T47D (cell line): ENCODE data around the gene CCDC17.
"Not testable (repeated sequence)": the region's sequence is repeated elsewhere in the genome, so short reads cannot be mapped to it uniquely, and the experiment has no call there.

ENCODE experiments used
- DNase-seq, 2 experiments: peaks; one replicate each; pipeline versions ENCODE4 v3.0.0 to v3.0.0-alpha.2; 2011 to 2012; ENCODE audit warnings: low read depth in 1 of 2, low spot score in 1 of 2
- JUND ChIP-seq: IDR thresholded peaks from 2 replicates; pipeline ENCODE4 v1.6.1; 2012; ENCODE audit warnings: low read depth
- in situ Hi-C: cut with HindIII; loops from 2 replicates; pipeline ENCODE4 v1.10.0; 2016; ENCODE audit warnings: low sequenced_read_pairs, low pct_unique_long_range_greater_than_20kb

The CCDC17 gene

GRCh38 chr1:45619149-45619921 lies 4.5 kb downstream of the CCDC17 start:
- TF ChIP-seq JUND, result no peak
- in situ Hi-C loops, result no loop called here
- DNase-seq, result no peak

DNA sequence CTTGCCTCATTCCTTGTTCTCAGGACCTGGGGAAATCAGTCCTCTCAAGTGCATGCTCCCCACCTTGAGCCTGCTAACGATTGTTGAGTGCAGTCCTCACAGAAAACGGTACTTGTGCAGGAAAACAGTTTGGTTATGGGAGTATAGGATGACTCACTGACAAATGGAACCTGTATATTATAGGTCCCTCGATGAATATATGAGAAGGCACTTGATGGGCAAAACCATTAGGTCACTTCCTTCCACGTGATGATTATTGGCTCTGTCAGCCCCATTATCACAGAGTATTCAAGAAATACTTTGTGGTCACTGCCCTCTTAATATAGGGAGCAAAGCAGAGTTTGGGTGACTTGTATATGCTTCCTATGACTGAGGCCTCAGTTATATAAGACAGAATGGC lies 6.2 kb downstream of the CCDC17 start:
- no peak for DNase-seq

DNA sequence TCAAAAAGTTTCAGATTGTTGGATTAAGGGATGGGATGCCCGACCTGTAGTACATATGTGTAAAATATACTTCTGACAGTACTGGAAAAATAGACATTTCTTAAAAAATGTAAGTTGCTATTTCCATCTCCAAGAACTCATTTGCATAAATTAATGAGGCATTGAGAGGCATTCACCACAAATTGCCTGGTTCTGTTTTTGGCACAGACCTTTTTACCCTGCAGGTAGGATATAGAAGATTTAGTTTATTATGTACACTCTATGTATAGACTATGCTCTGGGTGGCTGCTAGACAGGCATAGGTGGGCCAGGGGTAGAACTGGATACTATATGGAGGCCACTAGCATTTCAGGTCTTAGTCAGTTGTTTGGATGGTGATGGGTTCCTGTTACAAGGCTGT lies 8.0 kb downstream of the CCDC17 start:
- TF ChIP-seq JUND, result no peak
- DNase-seq, result no peak
- in situ Hi-C loops, result no loop called here

More for the DNA sequence above, 6.2 kb downstream of the CCDC17 start:
- in situ Hi-C loops, result no loop called here
- no peak for TF ChIP-seq JUND

GRCh38 chr1:45612941-45613579 lies 10.8 kb downstream of the CCDC17 start:
- DNase-seq, result peak in 1 of 2 experiments; percentile 22
- no peak for TF ChIP-seq JUND
- in situ Hi-C loops, result no loop called here

DNA sequence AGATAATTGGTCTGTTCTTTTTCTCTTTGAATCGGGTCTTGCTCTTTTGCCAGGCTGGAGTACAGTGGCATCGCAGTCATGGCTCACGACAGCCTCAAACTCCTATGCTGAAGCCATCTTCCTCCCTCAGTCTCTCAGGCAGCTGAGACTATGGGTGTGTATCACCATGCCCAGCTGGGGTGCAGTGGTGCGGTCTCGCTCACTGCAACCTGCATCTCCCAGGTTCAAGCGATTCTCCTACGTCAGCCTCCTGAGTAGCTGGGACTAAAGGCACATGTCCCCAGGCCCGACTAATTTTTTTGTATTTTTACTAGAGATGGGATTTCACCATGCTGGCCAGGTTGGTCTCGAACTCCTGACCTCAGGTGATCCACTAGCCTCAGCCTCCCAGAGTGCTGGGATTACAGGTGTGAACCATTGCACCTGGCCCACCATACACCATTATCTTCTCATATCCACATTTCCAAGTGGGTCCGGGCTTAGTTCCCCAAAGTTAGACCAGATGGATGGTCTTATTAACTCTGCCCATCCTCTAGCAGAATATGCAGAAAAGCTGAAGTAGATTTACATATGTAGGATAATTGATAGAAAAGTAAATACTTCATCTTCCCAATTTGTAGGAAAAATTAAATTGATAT lies 13.1 kb downstream of the CCDC17 start:
- in situ Hi-C loops, result no loop called here
- TF ChIP-seq JUND, result no peak
- no peak for DNase-seq

DNA sequence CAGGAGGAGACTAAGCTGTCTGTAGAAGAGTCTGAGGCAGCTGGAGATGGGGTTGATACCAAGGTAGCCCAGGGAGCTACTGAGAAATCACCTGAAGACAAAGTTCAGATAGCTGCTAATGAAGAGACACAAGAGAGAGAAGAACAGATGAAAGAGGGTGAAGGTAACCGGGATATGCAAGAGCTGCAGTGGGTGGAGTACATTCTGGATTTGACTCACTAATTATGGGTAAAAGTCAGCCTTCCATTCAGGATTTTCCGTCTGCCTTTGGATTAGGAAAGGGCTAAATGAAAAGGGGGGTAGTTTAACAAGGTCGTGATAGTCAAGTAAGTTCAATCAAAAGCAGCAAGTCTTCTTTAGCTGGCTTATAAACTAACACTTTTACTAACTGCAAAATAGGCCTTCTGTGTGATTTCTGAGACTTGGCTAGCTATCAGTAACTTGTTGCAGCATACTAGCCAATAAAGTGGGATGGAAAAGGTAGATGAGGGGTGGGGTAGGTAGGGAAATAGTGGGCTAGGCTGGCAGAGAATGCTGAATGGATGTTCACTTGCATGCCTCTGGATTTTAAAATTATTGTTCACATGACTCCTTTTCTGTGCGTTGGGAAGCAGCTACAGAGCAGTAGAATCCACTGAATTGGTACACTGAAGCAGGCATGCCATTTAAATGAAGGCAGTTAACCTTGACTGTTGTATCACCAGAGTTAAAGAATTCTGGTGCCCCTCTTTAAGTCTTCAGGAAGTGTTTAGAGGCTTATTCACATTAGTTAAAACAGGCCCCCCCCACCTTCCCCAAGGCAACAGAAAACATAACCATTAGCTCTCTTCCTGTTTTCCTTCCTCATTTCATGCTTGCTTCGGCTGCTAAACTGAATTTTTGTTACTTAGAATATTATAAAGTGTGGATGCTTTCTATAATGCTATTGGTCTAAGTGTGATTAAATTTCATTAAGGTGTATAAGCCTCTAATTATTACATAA lies 15.4 kb downstream of the CCDC17 start:
- in situ Hi-C loops, result no loop called here
- no peak for DNase-seq
- no peak for TF ChIP-seq JUND

DNA sequence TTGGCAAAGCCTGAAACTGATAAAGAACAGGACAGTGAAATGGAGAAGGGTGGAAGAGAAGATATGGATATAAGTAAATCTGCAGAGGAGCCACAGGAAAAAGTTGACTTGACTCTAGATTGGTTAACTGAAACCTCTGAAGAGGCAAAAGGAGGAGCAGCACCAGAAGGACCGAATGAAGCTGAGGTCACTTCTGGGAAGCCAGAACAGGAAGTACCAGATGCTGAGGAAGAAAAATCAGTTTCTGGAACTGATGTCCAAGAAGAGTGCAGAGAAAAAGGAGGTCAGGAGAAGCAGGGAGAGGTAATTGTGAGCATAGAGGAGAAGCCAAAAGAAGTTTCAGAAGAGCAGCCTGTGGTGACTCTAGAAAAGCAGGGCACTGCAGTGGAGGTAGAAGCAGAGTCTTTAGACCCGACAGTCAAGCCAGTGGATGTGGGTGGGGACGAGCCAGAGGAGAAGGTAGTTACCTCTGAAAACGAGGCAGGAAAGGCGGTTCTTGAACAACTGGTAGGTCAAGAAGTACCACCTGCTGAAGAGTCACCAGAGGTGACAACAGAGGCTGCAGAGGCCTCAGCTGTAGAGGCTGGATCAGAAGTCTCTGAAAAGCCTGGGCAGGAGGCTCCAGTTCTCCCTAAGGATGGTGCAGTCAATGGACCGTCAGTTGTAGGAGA lies 16.3 kb downstream of the CCDC17 start:
- no peak for TF ChIP-seq JUND
- no peak for DNase-seq
- in situ Hi-C loops, result no loop called here

GRCh38 chr1:45604239-45604638 lies 19.6 kb downstream of the CCDC17 start:
- in situ Hi-C loops, result no loop called here
- DNase-seq, result no peak
- no peak for TF ChIP-seq JUND

- DNase-seq, in situ Hi-C loops: not testable (repeated sequence)
Measured at GRCh38 chr1:45596765-45597164, 27.1 kb downstream of the CCDC17 start.

GRCh38 chr1:45594412-45594811 lies 29.4 kb downstream of the CCDC17 start:
- DNase-seq, result no peak
- in situ Hi-C loops, result no loop called here
- TF ChIP-seq JUND, result no peak

GRCh38 chr1:45589861-45590260 lies 34.0 kb downstream of the CCDC17 start:
- in situ Hi-C loops, result no loop called here
- no peak for DNase-seq

DNA sequence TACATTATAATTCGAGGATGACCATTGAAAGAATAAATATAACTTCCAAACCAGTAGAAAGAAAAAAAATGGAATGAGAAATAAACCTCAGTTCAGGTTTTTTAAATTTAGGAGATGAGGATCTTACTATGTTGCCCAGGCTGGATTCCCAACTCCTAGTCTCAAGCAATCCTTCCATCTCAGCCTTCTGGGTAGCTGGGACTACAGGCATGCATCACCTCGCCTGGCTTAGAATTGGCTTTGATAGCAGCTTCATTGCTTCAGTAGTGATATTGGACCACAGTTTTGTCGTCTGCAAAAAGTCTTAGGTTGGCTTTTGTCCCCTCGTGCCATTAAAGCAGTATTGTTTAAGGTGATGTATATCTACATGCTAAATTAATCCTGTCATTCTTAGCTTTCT lies 37.1 kb downstream of the CCDC17 start:
- no peak for DNase-seq
- in situ Hi-C loops, result no loop called here
- no peak for TF ChIP-seq JUND

More at GRCh38 chr1:45589861-45590260, 34.0 kb downstream of the CCDC17 start:
- no peak for TF ChIP-seq JUND
